ENCODE results near the gene GREB1L.

Gene GREB1L

GRCh38 chr18:21489919-21490495 is 248.0 kb downstream of the GREB1L start:
- no peak for TF ChIP-seq CTCF (IDR thresholded peaks at IDR 0.05; ENCODE audit: insufficient read depth, low read depth, low read length, missing control alignments)
- no peak for DNase-seq (ENCODE audit: low read depth)

GRCh38 chr18:21490748-21491147 is 248.7 kb downstream of the GREB1L start:
- no peak for DNase-seq (ENCODE audit: low read depth)
- no peak overlapping the region for H3K4me3 ChIP-seq (ENCODE audit: low read depth, low read length)
- TF ChIP-seq CTCF (IDR thresholded peaks at IDR 0.05; ENCODE audit: insufficient read depth, low read depth, low read length, missing control alignments), result no peak

More at GRCh38 chr18:21489919-21490495, 248.0 kb downstream of the GREB1L start:
- no peak overlapping the region for H3K4me3 ChIP-seq (ENCODE audit: low read depth, low read length)

DNA sequence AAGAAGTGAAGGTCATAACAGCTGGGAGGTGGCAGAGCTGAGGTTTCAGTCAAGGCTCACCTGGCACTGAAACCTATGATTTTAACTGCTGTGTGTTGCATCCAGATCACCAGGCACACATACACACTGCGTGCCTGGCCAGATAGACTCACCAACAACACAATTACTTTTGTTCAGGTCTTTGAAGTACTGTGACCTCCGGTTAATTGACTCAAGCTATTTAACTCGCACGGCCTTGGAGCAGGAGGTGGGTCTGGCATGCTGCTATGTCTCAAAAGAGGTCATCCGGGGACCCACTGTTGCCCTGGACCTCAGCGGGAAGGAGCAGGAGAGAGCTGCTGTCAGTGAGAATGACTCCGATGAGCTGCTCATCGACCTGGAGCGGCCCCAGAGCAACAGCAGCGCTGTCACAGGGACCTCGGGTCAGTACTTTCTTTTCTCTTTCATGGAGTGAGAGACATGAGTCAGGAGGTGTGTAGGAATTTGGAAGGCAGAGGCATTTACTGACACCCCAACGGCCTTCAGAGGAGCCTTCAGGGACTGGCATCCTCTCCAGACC is 254.3 kb downstream of the GREB1L start:
- no peak for TF ChIP-seq CTCF (IDR thresholded peaks at IDR 0.05; ENCODE audit: insufficient read depth, low read depth, low read length, missing control alignments)
- H3K4me3 ChIP-seq (ENCODE audit: low read depth, low read length), result no peak overlapping the region
- DNase-seq (ENCODE audit: low read depth), result no peak

GRCh38 chr18:21499997-21500396 is 258.0 kb downstream of the GREB1L start:
- TF ChIP-seq CTCF (IDR thresholded peaks at IDR 0.05; ENCODE audit: insufficient read depth, low read depth, low read length, missing control alignments), result no peak
- no peak overlapping the region for H3K4me3 ChIP-seq (ENCODE audit: low read depth, low read length)
- DNase-seq (ENCODE audit: low read depth), result no peak

- H3K4me3 ChIP-seq (ENCODE audit: low read depth, low read length), result no peak overlapping the region
- DNase-seq (ENCODE audit: low read depth), result no peak
- TF ChIP-seq CTCF (IDR thresholded peaks at IDR 0.05; ENCODE audit: insufficient read depth, low read depth, low read length, missing control alignments), result no peak
Measured at GRCh38 chr18:21502661-21503060, 260.6 kb downstream of the GREB1L start.

- no peak for DNase-seq (ENCODE audit: low read depth)
Measured at GRCh38 chr18:21507913-21508701, 266.1 kb downstream of the GREB1L start.

More at GRCh38 chr18:21507913-21508701, 266.1 kb downstream of the GREB1L start:
- no peak for TF ChIP-seq CTCF (IDR thresholded peaks at IDR 0.05; ENCODE audit: insufficient read depth, low read depth, low read length, missing control alignments)
- H3K4me3 ChIP-seq (ENCODE audit: low read depth, low read length), result no peak overlapping the region
